Cardiac muscle cell (in vitro differentiated cells and primary cell): ENCODE results near the gene EPN2. TPM values are rescaled to one million over a fixed set of nuclear protein-coding genes. Genes with fewer than 3 reads are reported as not detected.

Experiments used
- DNase-seq, 2 donors: peaks; one replicate each; pipeline versions ENCODE4 v3.0.0 to v3.0.0-alpha.2; 2010 to 2017; ENCODE audit warnings: low read depth in 1 of 2, low spot score in 1 of 2
- H3K27ac ChIP-seq: fragments of 200-600 bp; sonication (generic); 2 replicates; pipeline ENCODE4 v1.5.1; 2016
- H3K27me3 ChIP-seq: fragments of 200-600 bp; sonication (generic); 2 replicates; pipeline ENCODE4 v1.6.0; 2016; ENCODE audit warnings: control low read depth
- H3K36me3 ChIP-seq: fragments of 200-600 bp; sonication (generic); 2 replicates; pipeline ENCODE4 v1.5.1; 2016; ENCODE audit warnings: control low read depth
- H3K4me1 ChIP-seq: fragments of 200-600 bp; sonication (generic); 2 replicates; pipeline ENCODE4 v1.8.1; 2017; ENCODE audit warnings: low read depth, mild to moderate bottlenecking, mixed run types
- H3K4me3 ChIP-seq: fragments of 200-600 bp; sonication (generic); 2 replicates; pipeline ENCODE4 v1.5.1; 2016; ENCODE audit warnings: mild to moderate bottlenecking
- H3K9me3 ChIP-seq: fragments of 200-600 bp; sonication (generic); 2 replicates; pipeline ENCODE4 v1.5.1; 2017; ENCODE audit warnings: low read depth, mild to moderate bottlenecking, control low read depth
- polyA plus RNA-seq: library from polyadenylated mRNA; unstranded; fragments of >200 nt; fragmentation: Nextera tagmentation; extraction: Ambion mirVana; gene quantifications from 2 replicates; pipeline ENCODE4 v1.2.1, GENCODE V29; 2016
- total RNA-seq: library from RNA; depleted of rRNA; stranded (reverse); fragments of >200 nt; gene quantifications from 2 replicates; pipeline ENCODE4 v1.2.3, GENCODE V29; 2016
- TF ChIP-seq, protein P1 (sequence below): IDR thresholded peaks from 2 replicates; pipeline ENCODE4 v1.5.1; 2012; ENCODE audit warnings: low read depth, mild to moderate bottlenecking, low read length

The EPN2 gene
- total and polyA plus RNA-seq, 2 experiments from 2014 or later = 43.5 to 45.5 TPM

- Histone ChIP-seq H3K9me3 (no peaks in the 10 kb centered on the region), H3K4me3 (no peak overlapping the region), H3K36me3 (no peaks in the 10 kb centered on the region), H3K27ac (peak overlapping the region; percentile 68), H3K4me1 (peaks cover 38% of the 10 kb centered on the region), H3K27me3 (no peaks in the 10 kb centered on the region)
- DNase-seq = peak in 1 of 2 donors; percentile 16
- TF ChIP-seq, protein P1, sequence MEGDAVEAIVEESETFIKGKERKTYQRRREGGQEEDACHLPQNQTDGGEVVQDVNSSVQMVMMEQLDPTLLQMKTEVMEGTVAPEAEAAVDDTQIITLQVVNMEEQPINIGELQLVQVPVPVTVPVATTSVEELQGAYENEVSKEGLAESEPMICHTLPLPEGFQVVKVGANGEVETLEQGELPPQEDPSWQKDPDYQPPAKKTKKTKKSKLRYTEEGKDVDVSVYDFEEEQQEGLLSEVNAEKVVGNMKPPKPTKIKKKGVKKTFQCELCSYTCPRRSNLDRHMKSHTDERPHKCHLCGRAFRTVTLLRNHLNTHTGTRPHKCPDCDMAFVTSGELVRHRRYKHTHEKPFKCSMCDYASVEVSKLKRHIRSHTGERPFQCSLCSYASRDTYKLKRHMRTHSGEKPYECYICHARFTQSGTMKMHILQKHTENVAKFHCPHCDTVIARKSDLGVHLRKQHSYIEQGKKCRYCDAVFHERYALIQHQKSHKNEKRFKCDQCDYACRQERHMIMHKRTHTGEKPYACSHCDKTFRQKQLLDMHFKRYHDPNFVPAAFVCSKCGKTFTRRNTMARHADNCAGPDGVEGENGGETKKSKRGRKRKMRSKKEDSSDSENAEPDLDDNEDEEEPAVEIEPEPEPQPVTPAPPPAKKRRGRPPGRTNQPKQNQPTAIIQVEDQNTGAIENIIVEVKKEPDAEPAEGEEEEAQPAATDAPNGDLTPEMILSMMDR = no peak
Observed at GRCh38 chr17:19295473-19296135, 58.4 kb downstream of the EPN2 start.

- peak overlapping the region; percentile 74 for H3K27ac ChIP-seq
- TF ChIP-seq, protein P1 = no peak
- peaks cover 35% of the 10 kb centered on the region for H3K4me1 ChIP-seq
- no peaks in the 10 kb centered on the region for H3K36me3 ChIP-seq
- H3K9me3 ChIP-seq = no peaks in the 10 kb centered on the region
- peak in 1 of 2 donors; percentile 60 for DNase-seq
- H3K27me3 ChIP-seq = no peaks in the 10 kb centered on the region
- no peak overlapping the region for H3K4me3 ChIP-seq
Observed at GRCh38 chr17:19296786-19297778, 59.9 kb downstream of the EPN2 start.

DNA sequence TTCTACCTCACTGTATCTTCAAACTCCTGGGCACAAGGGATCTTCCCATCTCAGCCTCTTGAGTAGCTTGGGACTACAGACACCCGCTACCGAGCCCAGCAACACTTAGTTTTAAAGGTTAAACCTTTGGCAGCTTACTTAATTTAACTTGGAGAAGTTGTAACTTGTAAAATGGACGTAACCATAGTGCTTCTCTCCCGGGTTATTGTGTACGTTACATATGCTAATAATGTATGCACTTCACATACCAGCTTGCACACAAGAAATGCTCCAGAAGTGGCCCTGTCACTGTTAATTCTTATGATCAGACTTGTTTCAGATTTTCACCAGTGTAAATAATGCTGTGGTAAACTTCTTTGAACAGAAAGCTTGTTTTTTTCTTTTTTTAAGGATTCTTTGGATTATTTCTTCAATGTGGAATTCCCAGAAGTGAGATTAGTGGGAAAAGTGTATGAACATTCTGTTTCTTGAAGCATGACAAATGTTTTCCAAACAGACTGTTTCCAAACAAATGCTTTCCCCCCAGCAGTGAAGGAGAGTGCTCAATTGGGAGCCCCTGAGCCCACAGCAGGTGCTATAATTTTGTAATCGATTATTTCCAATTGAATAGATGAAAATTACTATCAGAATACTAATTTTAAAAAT, 61.5 kb downstream of the EPN2 start:
- DNase-seq = no peak
- H3K9me3 ChIP-seq = no peaks in the 10 kb centered on the region
- H3K27me3 ChIP-seq = no peaks in the 10 kb centered on the region
- no peak overlapping the region for H3K4me3 ChIP-seq
- H3K36me3 ChIP-seq = no peaks in the 10 kb centered on the region
- TF ChIP-seq, protein P1 = no peak
- peaks cover 35% of the 10 kb centered on the region for H3K4me1 ChIP-seq
- H3K27ac ChIP-seq = no peak overlapping the region

- TF ChIP-seq, protein P1 = no peak
- H3K27ac ChIP-seq = no peak overlapping the region
- peaks cover 35% of the 10 kb centered on the region for H3K4me1 ChIP-seq
- no peak overlapping the region for H3K4me3 ChIP-seq
- DNase-seq = no peak
- no peaks in the 10 kb centered on the region for H3K9me3 ChIP-seq
- no peaks in the 10 kb centered on the region for H3K27me3 ChIP-seq
- H3K36me3 ChIP-seq = no peaks in the 10 kb centered on the region
Observed at GRCh38 chr17:19299214-19299747, 62.1 kb downstream of the EPN2 start.

- H3K4me3 ChIP-seq = no peak overlapping the region
Observed at GRCh38 chr17:19299866-19300265, 62.7 kb downstream of the EPN2 start.

More at GRCh38 chr17:19299866-19300265, 62.7 kb downstream of the EPN2 start:
- DNase-seq = no peak
- Histone ChIP-seq H3K9me3 (no peaks in the 10 kb centered on the region), H3K36me3 (no peaks in the 10 kb centered on the region), H3K27me3 (no peaks in the 10 kb centered on the region), H3K27ac (no peak overlapping the region), H3K4me1 (peaks cover 35% of the 10 kb centered on the region)
- TF ChIP-seq, protein P1 = no peak
